Neutrophil (primary cell): ENCODE measurements around the gene DFFB.

Experiments
- H3K27ac ChIP-seq: fragments of 200-600 bp; sonication (generic); 2 replicates; pipeline ENCODE4 v1.5.1; 2016; ENCODE audit warnings: mild to moderate bottlenecking, moderate library complexity
- H3K27me3 ChIP-seq: fragments of 200-600 bp; sonication (generic); 2 replicates; pipeline ENCODE4 v1.6.0; 2016; ENCODE audit warnings: mild to moderate bottlenecking
- H3K36me3 ChIP-seq: fragments of 200-600 bp; sonication (generic); 2 replicates; pipeline ENCODE4 v1.5.1; 2017
- H3K4me1 ChIP-seq, 2 experiments: fragments of 200-600 bp in 1 of 2; sonication (generic) in 1 of 2; 1 replicate in 1 of 2; 2 replicates in 1 of 2; pipeline versions ENCODE4 v1.5.1 to v1.6.1; 2013 to 2016; ENCODE audit warnings: low read depth in 1 of 2, low read length in 1 of 2, mild to moderate bottlenecking in 1 of 2, moderate library complexity in 1 of 2; ENCODE audit not compliant: control insufficient read depth in 1 of 2, insufficient read depth in 1 of 2
- H3K4me3 ChIP-seq, 2 experiments: fragments of 200-600 bp in 1 of 2; sonication (generic) in 1 of 2; 1 replicate in 1 of 2; 2 replicates in 1 of 2; pipeline ENCODE4 v1.5.1; 2013 to 2016; ENCODE audit warnings: low read depth in 1 of 2, low read length in 1 of 2, mild to moderate bottlenecking in 1 of 2, moderate library complexity in 1 of 2
- H3K9me3 ChIP-seq: fragments of 200-600 bp; sonication (generic); 2 replicates; pipeline ENCODE4 v1.5.1; 2016
- TF ChIP-seq, protein P1 (sequence below): fragments of 200-600 bp; sonication (generic); IDR thresholded peaks from 2 replicates; pipeline ENCODE4 v1.5.1; 2016; ENCODE audit warnings: antibody characterized with exemption

DFFB gene

GRCh38 chr1:3846541-3846940, 10.7 kb upstream of the DFFB start:
- Histone ChIP-seq H3K36me3 (peaks cover 72% of the 10 kb centered on the region), H3K4me3 (no peak overlapping the region), H3K27ac (no peak overlapping the region), H3K4me1 (no peaks in the 10 kb centered on the region), H3K9me3 (no peaks in the 10 kb centered on the region), H3K27me3 (no peaks in the 10 kb centered on the region)
- TF ChIP-seq, protein P1, sequence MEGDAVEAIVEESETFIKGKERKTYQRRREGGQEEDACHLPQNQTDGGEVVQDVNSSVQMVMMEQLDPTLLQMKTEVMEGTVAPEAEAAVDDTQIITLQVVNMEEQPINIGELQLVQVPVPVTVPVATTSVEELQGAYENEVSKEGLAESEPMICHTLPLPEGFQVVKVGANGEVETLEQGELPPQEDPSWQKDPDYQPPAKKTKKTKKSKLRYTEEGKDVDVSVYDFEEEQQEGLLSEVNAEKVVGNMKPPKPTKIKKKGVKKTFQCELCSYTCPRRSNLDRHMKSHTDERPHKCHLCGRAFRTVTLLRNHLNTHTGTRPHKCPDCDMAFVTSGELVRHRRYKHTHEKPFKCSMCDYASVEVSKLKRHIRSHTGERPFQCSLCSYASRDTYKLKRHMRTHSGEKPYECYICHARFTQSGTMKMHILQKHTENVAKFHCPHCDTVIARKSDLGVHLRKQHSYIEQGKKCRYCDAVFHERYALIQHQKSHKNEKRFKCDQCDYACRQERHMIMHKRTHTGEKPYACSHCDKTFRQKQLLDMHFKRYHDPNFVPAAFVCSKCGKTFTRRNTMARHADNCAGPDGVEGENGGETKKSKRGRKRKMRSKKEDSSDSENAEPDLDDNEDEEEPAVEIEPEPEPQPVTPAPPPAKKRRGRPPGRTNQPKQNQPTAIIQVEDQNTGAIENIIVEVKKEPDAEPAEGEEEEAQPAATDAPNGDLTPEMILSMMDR = no peak

- TF ChIP-seq, protein P1 = no peak
- Histone ChIP-seq H3K4me3 (no peak overlapping the region), H3K27ac (no peak overlapping the region), H3K36me3 (peaks cover 74% of the 10 kb centered on the region), H3K9me3 (no peaks in the 10 kb centered on the region), H3K4me1 (no peaks in the 10 kb centered on the region), H3K27me3 (no peaks in the 10 kb centered on the region)
These were observed 10.2 kb upstream of the DFFB start for GRCh38 chr1:3847081-3847480.

DNA sequence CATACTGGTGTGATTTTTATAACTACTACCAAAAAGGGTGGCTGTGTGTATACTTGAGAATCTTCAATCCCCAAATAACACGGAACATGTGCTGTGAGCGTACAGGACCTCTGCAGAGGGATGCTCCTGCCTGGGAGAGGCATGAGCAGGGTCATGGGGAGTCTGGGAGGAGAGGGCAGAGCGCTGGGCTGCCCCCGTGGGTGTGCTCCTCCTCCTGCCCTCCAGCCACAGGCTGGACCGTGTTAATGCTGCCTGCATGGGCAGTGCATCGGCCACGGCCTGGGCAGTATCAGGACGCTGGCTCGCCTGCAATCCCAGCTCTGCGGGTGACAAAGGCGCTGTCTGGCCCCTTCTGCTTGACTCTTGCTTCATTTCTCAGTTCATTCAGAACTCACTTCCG, 6.4 kb upstream of the DFFB start:
- Histone ChIP-seq H3K27me3 (no peaks in the 10 kb centered on the region), H3K27ac (no peak overlapping the region), H3K4me3 (no peak overlapping the region), H3K9me3 (no peaks in the 10 kb centered on the region), H3K36me3 (peaks cover 44% of the 10 kb centered on the region), H3K4me1 (peaks cover 4 to 5% of the 10 kb centered on the region in 2 experiments)
- TF ChIP-seq, protein P1 = no peak

GRCh38 chr1:3851292-3851691, 6.0 kb upstream of the DFFB start:
- H3K9me3 ChIP-seq = no peaks in the 10 kb centered on the region
- no peak overlapping the region for H3K27ac ChIP-seq
- peaks cover 41% of the 10 kb centered on the region for H3K36me3 ChIP-seq
- H3K27me3 ChIP-seq = no peaks in the 10 kb centered on the region
- peaks cover 8 to 9% of the 10 kb centered on the region in 2 experiments for H3K4me1 ChIP-seq
- H3K4me3 ChIP-seq = no peak overlapping the region
- TF ChIP-seq, protein P1 = no peak

DNA sequence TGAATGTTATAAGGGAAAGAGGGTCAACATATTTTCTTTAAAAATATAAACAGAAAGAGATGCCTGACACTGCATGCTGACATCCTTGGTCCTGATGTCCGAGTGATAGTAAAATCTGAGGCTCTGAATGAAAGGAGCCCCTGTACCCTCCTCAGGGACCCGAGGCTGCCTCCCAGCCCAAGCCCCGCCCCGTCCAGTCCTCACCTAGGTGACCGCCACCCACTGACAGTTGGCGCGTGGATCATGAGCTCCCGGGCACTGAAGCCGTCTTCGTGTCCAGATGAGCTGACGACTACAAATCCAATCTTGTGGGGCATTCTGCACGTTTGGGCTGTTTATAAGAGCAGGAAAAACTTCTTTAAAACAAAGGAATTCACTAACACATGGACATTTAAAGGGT, 5.2 kb upstream of the DFFB start:
- TF ChIP-seq, protein P1 = no peak
- Histone ChIP-seq H3K36me3 (peaks cover 33% of the 10 kb centered on the region), H3K27me3 (no peaks in the 10 kb centered on the region), H3K9me3 (no peaks in the 10 kb centered on the region), H3K4me3 (no peak overlapping the region), H3K27ac (no peak overlapping the region), H3K4me1 (peaks cover 11 to 13% of the 10 kb centered on the region in 2 experiments)
